Loucy (cell line): Measurements from ENCODE around the gene LEPROT.

Experiments
- H2AFZ ChIP-seq: fragments of 200-600 bp; sonication (generic); 2 replicates; pipeline ENCODE4 v1.6.0; 2016; ENCODE audit warnings: antibody characterized with exemption, mild to moderate bottlenecking, low read length, moderate library complexity
- H3F3A ChIP-seq: fragments of 200-600 bp; 2 replicates; pipeline ENCODE4 v1.6.0; 2016; ENCODE audit warnings: antibody characterized with exemption, low read depth, mild to moderate bottlenecking
- H3K27me3 ChIP-seq: fragments of 200-600 bp; sonication (generic); 2 replicates; pipeline ENCODE4 v1.6.1; 2014; ENCODE audit warnings: low read length, mild to moderate bottlenecking; ENCODE audit not compliant: insufficient read depth, poor library complexity, severe bottlenecking
- H3K36me3 ChIP-seq: fragments of 200-600 bp; sonication (generic); 2 replicates; pipeline ENCODE4 v1.6.1; 2016; ENCODE audit warnings: low read length; ENCODE audit not compliant: insufficient read depth
- H3K4me1 ChIP-seq: fragments of 200-600 bp; sonication (generic); 2 replicates; pipeline ENCODE4 v1.5.1; 2014; ENCODE audit warnings: low read length, mild to moderate bottlenecking; ENCODE audit not compliant: insufficient read depth, poor library complexity, severe bottlenecking
- H3K4me2 ChIP-seq: fragments of 200-600 bp; sonication (generic); 2 replicates; pipeline ENCODE4 v1.6.0; 2014; ENCODE audit warnings: antibody characterized with exemption, low read length, low read depth, mild to moderate bottlenecking; ENCODE audit not compliant: poor library complexity, severe bottlenecking
- H3K4me3 ChIP-seq: fragments of 200-600 bp; sonication (generic); 2 replicates; pipeline ENCODE4 v1.5.1; 2014; ENCODE audit warnings: low read length, mild to moderate bottlenecking, mixed read lengths; ENCODE audit not compliant: poor library complexity, severe bottlenecking
- H3K79me2 ChIP-seq: fragments of 200-600 bp; sonication (generic); 2 replicates; pipeline ENCODE4 v1.6.1; 2014; ENCODE audit warnings: low read length; ENCODE audit not compliant: insufficient read depth
- H3K9ac ChIP-seq: fragments of 200-600 bp; sonication (generic); 2 replicates; pipeline ENCODE4 v1.6.0; 2014; ENCODE audit warnings: mild to moderate bottlenecking, low read depth, low read length, moderate library complexity; ENCODE audit not compliant: poor library complexity, severe bottlenecking
- H3K9me2 ChIP-seq: fragments of 200-600 bp; sonication (generic); replicated peaks from 2 replicates; pipeline ENCODE4 v1.6.1; 2016; ENCODE audit warnings: low read depth, low read length, mixed read lengths
- H3K9me3 ChIP-seq: fragments of 200-600 bp; sonication (generic); 2 replicates; pipeline ENCODE4 v1.6.1; 2014; ENCODE audit warnings: mild to moderate bottlenecking, antibody characterized with exemption, low read length, low read depth; ENCODE audit not compliant: insufficient read depth
- H4K20me1 ChIP-seq: fragments of 200-600 bp; sonication (generic); 2 replicates; pipeline ENCODE4 v1.6.0; 2014; ENCODE audit warnings: antibody characterized with exemption, low read length, mild to moderate bottlenecking; ENCODE audit not compliant: insufficient read depth, poor library complexity, severe bottlenecking
- EZH2phosphoT487 ChIP-seq: fragments of 200-600 bp; IDR thresholded peaks from 2 replicates; pipeline ENCODE4 v1.6.1; 2018; ENCODE audit warnings: antibody characterized with exemption, mild to moderate bottlenecking, moderate library complexity, borderline replicate concordance
- TF ChIP-seq, protein P1 (sequence below): fragments of 200-600 bp; sonication (generic); conservative IDR thresholded peaks from 2 replicates; pipeline ENCODE4 v1.5.1; 2014; ENCODE audit warnings: mild to moderate bottlenecking, antibody characterized with exemption, low read length

The LEPROT gene

DNA sequence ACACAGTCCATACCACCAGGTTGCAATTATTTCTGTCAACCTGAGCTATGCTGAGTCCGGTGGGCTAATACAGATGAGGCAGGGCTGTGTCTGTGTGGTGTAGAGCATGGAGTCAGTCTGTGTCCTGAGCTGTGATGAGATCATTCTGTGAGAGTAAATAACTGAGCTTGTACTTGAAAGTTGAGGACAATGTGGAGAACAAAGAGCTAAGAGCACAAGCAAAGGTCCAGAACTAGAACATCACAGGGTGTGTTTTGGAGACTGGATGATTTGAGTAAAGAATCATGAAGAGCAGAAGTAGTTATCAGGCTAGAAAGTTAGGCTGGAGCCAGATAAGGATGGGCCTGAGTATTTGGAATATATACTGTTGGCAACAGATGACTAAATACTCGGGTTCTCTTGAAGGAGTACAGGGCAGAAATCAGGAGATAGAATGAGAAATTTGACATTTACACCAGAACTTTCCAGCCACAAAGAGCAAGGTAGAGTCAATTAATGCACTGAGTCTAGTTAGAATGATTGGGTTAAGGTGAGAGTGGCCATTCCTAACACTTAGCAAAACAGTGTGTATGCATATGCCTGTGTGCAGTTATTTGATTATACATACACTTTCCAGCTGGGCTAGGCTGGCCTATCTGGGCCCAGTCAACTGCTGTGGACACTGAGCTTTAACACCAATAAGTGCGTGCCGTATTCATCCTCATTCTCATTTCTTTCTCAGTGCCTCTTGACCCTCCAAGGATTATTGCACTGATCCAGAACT is 48.8 kb downstream of the LEPROT start:
- H3K4me1 ChIP-seq: no peaks in the 10 kb centered on the region
- no peaks in the 10 kb centered on the region for H3K9me2 ChIP-seq
- TF ChIP-seq, protein P1, sequence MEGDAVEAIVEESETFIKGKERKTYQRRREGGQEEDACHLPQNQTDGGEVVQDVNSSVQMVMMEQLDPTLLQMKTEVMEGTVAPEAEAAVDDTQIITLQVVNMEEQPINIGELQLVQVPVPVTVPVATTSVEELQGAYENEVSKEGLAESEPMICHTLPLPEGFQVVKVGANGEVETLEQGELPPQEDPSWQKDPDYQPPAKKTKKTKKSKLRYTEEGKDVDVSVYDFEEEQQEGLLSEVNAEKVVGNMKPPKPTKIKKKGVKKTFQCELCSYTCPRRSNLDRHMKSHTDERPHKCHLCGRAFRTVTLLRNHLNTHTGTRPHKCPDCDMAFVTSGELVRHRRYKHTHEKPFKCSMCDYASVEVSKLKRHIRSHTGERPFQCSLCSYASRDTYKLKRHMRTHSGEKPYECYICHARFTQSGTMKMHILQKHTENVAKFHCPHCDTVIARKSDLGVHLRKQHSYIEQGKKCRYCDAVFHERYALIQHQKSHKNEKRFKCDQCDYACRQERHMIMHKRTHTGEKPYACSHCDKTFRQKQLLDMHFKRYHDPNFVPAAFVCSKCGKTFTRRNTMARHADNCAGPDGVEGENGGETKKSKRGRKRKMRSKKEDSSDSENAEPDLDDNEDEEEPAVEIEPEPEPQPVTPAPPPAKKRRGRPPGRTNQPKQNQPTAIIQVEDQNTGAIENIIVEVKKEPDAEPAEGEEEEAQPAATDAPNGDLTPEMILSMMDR: no peak
- no peak for TF ChIP-seq EZH2phosphoT487
- no peak overlapping the region for H3K4me3 ChIP-seq
- no peaks in the 10 kb centered on the region for H3K9me3 ChIP-seq
- no peaks in the 10 kb centered on the region for H3K79me2 ChIP-seq
- H3F3A ChIP-seq: no peaks in the 10 kb centered on the region
- no peak overlapping the region for H3K9ac ChIP-seq
- H4K20me1 ChIP-seq: no peaks in the 10 kb centered on the region
- H3K27me3 ChIP-seq: no peaks in the 10 kb centered on the region
- no peak overlapping the region for H3K4me2 ChIP-seq
- H2AFZ ChIP-seq: no peak overlapping the region
- H3K36me3 ChIP-seq: no peaks in the 10 kb centered on the region

DNA sequence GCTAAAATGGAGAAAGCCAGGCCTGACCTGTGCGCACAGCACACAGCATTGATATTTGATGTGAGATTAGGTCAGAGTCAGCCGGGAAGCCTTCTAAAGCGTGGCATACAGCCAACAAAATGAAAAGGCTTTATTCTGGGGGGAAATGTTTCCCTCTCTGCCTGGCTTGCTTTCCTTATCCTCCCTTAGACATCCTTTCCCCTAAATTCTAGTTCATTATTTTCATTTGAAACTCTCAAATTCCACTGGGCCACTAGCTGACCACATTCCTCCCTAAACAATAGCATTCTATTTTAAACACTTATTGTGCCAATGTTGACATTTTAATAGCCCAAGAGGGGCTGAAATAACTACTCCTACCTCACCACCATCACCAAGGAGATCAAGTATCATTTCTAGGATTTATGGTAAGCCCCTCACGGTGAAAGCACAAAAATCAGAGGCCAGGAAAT is 49.4 kb downstream of the LEPROT start:
- no peaks in the 10 kb centered on the region for H3K4me1 ChIP-seq
- no peak overlapping the region for H2AFZ ChIP-seq
- no peaks in the 10 kb centered on the region for H3K9me2 ChIP-seq
- H3K9ac ChIP-seq: no peak overlapping the region
- no peaks in the 10 kb centered on the region for H3F3A ChIP-seq
- H3K27me3 ChIP-seq: no peaks in the 10 kb centered on the region
- TF ChIP-seq EZH2phosphoT487: no peak
- TF ChIP-seq, protein P1: no peak
- no peaks in the 10 kb centered on the region for H3K36me3 ChIP-seq
- H4K20me1 ChIP-seq: no peaks in the 10 kb centered on the region
- no peak overlapping the region for H3K4me2 ChIP-seq
- no peak overlapping the region for H3K4me3 ChIP-seq
- no peaks in the 10 kb centered on the region for H3K9me3 ChIP-seq
- H3K79me2 ChIP-seq: no peaks in the 10 kb centered on the region

DNA sequence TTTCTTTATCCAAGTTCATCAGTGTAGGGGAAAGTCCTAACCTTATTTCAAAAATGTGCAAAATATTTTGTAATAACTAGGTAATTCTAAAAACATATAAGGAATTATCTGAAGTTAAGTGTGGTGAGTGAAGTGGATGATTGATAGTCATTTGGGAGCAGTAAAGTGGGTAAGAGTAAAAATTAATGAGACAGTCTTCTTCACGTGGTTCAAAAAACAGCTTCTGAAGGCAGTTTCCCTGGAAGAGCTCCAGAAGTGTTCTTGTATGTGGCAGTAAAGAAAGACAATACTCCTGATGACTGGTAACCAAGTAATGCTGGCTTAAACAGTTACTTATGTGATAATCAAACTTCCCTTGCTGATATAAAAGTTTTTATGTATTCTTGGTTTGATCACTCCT is 50.3 kb downstream of the LEPROT start:
- Histone ChIP-seq H3K4me2 (no peak overlapping the region), H3K4me1 (no peaks in the 10 kb centered on the region), H2AFZ (no peak overlapping the region), H3K27me3 (no peaks in the 10 kb centered on the region), H3K36me3 (no peaks in the 10 kb centered on the region), H3K79me2 (no peaks in the 10 kb centered on the region), H3F3A (no peaks in the 10 kb centered on the region), H3K4me3 (no peak overlapping the region), H3K9me3 (no peaks in the 10 kb centered on the region), H3K9me2 (no peaks in the 10 kb centered on the region), H3K9ac (no peak overlapping the region), H4K20me1 (no peaks in the 10 kb centered on the region)
- no peak for TF ChIP-seq EZH2phosphoT487
- TF ChIP-seq, protein P1: no peak
